ENCODE results near the gene TTC38. TPM values are rescaled to one million over a fixed set of nuclear protein-coding genes. Genes with fewer than 3 reads are reported as not detected.

TTC38 gene
- polyA plus RNA-seq, 1 donor from 2014 or later: 1.4 TPM

DNA sequence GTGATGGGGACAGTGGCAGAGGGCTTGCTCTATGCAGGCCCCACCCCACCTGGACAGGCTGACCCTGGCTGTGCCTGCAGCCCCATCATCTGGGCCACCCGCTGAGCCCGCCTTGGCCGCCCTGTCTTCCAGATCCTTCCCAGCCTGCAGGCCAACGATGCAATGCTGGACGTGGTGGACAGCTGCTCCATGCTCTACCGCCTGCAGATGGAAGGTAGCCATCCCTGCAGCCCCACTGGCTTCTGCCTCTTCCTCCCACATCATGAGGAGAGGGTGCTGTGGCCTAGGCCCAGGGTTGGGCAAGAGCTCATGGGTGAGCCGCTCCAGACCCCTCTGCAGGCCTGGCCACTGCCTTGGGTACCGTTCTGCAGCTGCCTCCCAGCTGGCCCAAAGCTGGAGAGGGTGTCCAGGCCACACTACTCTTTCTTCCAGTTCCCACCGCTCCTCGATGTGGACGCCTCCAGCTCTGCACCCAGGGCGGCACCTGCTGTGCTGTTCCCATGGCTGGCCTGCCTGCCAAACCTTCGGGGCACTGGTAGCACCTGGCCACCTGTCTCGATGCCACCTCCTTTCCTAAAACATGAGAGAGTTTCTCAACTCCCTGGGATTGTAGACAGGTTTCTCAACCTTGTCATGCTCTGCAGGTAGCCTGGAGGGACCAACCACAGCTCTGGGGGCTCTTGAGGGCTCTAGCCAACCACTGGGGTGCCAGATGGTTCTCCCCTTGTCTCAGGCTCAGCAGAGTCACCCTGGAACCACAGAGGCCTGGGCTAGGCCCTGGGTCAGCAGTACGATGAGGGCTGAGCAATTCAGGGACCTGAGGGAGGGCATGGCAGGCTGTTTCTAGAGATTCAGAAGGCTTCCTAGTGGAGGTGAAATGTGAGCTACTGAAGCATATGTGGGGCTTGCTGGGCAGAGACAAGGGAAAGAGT is 19.4 kb downstream of the TTC38 start (continued):
- no peak for TF ChIP-seq SMC3 (conservative IDR thresholded peaks at IDR 0.05; ENCODE audit: poor library complexity)
- no peak for TF ChIP-seq TAF1 (IDR thresholded peaks at IDR 0.05; ENCODE audit: low read depth)
- TF ChIP-seq EZH2 (IDR thresholded peaks at IDR 0.05; ENCODE audit: borderline replicate concordance, insufficient read depth, low read length, poor library complexity, severe bottlenecking): no peak

DNA sequence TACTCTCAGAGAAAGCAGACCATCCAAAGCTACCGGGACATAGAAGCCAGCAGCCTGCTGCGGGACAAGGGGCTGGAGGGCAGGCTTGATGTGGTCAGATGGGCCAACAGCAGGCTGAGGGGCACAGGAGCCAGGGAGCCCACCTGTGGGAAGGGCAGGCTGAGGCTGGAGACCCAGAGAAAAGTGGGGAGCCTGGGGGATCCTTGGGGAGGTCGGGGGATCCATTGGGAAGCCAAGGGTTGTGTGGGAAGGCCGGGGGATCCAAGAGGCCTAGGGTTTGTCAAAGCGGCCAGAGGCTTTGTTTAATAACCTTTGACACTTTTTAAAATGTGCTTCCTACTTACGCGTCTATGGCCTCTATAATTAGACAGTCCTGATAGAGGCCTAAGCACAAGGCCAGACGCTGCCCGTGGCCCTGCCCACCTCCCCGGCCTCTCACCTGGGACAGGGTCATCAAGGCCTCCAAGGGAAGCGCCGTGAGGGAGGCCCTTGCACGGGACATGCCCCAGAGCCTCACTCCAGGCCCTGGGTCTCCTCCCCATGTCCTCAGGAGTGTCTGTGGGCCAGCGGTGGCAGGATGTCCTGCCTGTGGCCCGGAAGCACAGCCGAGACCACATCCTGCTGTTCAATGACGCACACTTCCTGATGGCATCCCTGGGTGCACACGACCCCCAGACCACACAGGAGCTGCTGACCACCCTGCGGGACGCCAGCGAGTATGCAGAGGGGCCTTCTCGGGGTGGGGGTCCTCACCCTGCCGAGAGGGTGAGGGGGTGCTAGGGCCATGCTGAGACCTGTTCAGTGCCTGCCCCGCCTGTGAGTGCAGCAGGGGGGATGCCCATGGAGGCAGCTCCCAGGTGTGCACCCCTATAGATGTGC is 20.3 kb downstream of the TTC38 start:
- TF ChIP-seq EP300 (conservative IDR thresholded peaks at IDR 0.05; ENCODE audit: poor library complexity, severe bottlenecking) (no peak), MXI1 (conservative IDR thresholded peaks at IDR 0.05; ENCODE audit: poor library complexity, severe bottlenecking) (no peak), SMC3 (conservative IDR thresholded peaks at IDR 0.05; ENCODE audit: poor library complexity) (no peak), TAF1 (IDR thresholded peaks at IDR 0.05; ENCODE audit: low read depth) (no peak), POLR2AphosphoS5 (IDR thresholded peaks at IDR 0.05) (no peak), RAD21 (conservative IDR thresholded peaks at IDR 0.05) (no peak), EZH2 (IDR thresholded peaks at IDR 0.05; ENCODE audit: borderline replicate concordance, insufficient read depth, low read length, poor library complexity, severe bottlenecking) (no peak)
- TF ChIP-seq, protein P1, sequence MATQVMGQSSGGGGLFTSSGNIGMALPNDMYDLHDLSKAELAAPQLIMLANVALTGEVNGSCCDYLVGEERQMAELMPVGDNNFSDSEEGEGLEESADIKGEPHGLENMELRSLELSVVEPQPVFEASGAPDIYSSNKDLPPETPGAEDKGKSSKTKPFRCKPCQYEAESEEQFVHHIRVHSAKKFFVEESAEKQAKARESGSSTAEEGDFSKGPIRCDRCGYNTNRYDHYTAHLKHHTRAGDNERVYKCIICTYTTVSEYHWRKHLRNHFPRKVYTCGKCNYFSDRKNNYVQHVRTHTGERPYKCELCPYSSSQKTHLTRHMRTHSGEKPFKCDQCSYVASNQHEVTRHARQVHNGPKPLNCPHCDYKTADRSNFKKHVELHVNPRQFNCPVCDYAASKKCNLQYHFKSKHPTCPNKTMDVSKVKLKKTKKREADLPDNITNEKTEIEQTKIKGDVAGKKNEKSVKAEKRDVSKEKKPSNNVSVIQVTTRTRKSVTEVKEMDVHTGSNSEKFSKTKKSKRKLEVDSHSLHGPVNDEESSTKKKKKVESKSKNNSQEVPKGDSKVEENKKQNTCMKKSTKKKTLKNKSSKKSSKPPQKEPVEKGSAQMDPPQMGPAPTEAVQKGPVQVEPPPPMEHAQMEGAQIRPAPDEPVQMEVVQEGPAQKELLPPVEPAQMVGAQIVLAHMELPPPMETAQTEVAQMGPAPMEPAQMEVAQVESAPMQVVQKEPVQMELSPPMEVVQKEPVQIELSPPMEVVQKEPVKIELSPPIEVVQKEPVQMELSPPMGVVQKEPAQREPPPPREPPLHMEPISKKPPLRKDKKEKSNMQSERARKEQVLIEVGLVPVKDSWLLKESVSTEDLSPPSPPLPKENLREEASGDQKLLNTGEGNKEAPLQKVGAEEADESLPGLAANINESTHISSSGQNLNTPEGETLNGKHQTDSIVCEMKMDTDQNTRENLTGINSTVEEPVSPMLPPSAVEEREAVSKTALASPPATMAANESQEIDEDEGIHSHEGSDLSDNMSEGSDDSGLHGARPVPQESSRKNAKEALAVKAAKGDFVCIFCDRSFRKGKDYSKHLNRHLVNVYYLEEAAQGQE (IDR thresholded peaks at IDR 0.05; ENCODE audit: borderline replicate concordance): no peak
- TF ChIP-seq, protein P2, sequence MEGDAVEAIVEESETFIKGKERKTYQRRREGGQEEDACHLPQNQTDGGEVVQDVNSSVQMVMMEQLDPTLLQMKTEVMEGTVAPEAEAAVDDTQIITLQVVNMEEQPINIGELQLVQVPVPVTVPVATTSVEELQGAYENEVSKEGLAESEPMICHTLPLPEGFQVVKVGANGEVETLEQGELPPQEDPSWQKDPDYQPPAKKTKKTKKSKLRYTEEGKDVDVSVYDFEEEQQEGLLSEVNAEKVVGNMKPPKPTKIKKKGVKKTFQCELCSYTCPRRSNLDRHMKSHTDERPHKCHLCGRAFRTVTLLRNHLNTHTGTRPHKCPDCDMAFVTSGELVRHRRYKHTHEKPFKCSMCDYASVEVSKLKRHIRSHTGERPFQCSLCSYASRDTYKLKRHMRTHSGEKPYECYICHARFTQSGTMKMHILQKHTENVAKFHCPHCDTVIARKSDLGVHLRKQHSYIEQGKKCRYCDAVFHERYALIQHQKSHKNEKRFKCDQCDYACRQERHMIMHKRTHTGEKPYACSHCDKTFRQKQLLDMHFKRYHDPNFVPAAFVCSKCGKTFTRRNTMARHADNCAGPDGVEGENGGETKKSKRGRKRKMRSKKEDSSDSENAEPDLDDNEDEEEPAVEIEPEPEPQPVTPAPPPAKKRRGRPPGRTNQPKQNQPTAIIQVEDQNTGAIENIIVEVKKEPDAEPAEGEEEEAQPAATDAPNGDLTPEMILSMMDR (IDR thresholded peaks at IDR 0.05; ENCODE audit: poor library complexity, severe bottlenecking): no peak
- Histone ChIP-seq H3K36me3 (ENCODE audit: insufficient read depth, low read length) (no peaks in the 10 kb centered on the region), H3K4me2 (ENCODE audit: low read length) (no peak overlapping the region), H3K27ac (ENCODE audit: low read length) (no peak overlapping the region), H3K79me2 (replicated peaks; ENCODE audit: insufficient read depth, low read length) (no peaks in the 10 kb centered on the region), H3K9ac (ENCODE audit: low read length) (no peak overlapping the region), H3K9me2 (ENCODE audit: insufficient read depth, low read length) (no peaks in the 10 kb centered on the region), H2AFZ (ENCODE audit: low read depth, low read length) (no peak overlapping the region), H4K20me1 (ENCODE audit: insufficient read depth) (no peaks in the 10 kb centered on the region), H3K4me3 (ENCODE audit: low read length) (no peak overlapping the region), H3K9me3 (ENCODE audit: low read length) (no peaks in the 10 kb centered on the region), H3F3A (ENCODE audit: insufficient read depth, low read length, poor library complexity, severe bottlenecking) (no peaks in the 10 kb centered on the region), H3K27me3 (ENCODE audit: insufficient read depth, low read depth, low read length) (no peaks in the 10 kb centered on the region)

Data from neural cell (in vitro differentiated cells).